Measurements from ENCODE around the gene BMP8A.
"Not testable (repeated sequence)": the region's sequence is repeated elsewhere in the genome, so short reads cannot be mapped to it uniquely, and the experiment has no call there.

BMP8A gene

DNA sequence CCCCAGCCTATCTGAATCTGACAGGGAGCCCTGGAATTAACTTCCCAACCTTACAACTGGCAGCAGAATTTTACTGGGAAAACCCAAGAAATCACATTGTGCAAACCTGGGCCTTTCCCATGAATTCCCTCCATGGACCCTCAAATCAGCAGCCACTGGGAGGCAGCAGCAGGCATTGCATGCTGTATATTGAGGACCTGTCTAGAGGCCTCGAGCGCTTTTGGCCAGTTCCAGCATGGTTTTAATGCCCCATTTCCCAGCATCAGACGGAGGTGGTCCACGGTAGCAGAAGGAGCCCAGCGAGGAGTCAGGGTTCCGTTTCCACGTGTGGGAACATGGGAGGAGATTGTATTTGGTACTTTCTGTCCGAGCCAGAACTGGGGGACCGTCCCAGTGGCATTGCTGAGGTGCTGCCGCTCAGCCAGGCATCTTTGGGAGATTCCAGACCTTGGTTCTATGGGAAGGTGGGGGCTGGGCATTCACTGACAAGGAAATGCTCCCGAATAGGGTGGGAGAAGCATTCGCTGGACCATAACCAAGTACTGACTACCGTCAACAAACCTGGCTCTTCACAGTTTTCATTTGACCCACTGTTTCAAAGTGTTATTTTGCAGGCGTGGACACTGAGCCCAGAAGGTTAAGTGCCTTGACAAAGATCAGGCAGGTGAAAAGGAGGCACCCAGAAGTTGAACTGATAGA, 15.9 kb downstream of the BMP8A start:
- DNase-seq (ENCODE audit: low read depth) = no peak

- DNase-seq (ENCODE audit: low read depth) = no peak
Observed at GRCh38 chr1:39508266-39508665, 16.8 kb downstream of the BMP8A start.

DNA sequence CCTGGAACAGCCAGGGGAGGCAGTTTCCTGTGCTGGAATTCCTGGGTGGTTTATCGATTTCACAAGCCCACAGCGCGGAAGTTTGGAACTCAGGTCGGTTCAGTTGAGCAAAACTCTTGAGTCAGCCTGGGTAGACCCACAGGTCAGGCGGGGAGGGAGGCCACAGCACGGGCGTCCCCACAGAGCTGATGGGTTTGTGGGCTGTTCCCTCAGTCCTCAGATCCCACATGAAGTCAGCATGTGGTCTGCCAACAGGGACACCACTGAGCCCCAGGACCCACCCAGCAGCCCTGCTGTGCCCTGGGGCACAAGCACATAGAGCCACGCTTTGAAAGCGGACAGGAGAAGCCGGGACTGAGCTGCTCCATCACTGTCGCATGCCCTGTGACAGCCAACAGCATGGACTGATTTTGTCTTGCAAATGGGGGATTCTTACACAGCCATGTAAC, 17.4 kb downstream of the BMP8A start:
- DNase-seq (ENCODE audit: low read depth) = no peak

- no peak for DNase-seq (ENCODE audit: low read depth)
Observed at GRCh38 chr1:39509360-39510009, 18.0 kb downstream of the BMP8A start.

GRCh38 chr1:39510570-39511186, 19.2 kb downstream of the BMP8A start:
- not testable (repeated sequence) for DNase-seq (ENCODE audit: low read depth)

GRCh38 chr1:39511477-39511876, 20.0 kb downstream of the BMP8A start:
- not testable (repeated sequence) for DNase-seq (ENCODE audit: low read depth)

DNA sequence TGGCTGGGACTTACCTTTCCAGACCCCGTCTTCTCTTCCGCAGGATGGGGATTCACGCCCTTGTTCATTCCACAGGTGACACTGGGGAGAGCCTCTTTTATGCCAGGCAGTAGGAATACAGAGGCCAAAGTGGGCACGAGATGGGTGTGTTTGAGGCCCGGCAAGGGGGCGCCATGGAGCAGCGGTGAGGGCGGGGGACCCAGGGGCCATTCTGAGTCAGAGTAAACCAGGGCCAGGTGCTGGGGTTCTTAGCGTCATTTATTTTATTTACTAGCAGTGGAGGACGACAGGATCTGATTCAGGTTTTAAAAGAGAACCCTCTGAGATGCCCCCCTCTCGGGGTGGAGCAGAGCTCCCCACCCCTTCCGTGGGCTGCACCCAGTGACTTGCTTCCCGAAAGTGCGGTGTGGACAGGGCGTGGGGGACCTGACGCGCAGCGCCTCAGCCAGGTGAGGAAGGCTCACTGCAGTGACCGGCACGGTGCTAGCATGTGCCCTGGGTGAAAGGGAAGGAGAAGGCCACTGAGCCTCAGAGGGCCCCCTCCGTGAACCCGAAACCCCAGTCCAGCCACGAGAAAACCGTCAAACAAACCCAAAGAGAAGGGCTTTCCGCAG, 20.9 kb downstream of the BMP8A start:
- not testable (repeated sequence) for DNase-seq (ENCODE audit: low read depth)

- DNase-seq (ENCODE audit: low read depth) = not testable (repeated sequence)
Observed at GRCh38 chr1:39514710-39515124, 23.3 kb downstream of the BMP8A start.

DNA sequence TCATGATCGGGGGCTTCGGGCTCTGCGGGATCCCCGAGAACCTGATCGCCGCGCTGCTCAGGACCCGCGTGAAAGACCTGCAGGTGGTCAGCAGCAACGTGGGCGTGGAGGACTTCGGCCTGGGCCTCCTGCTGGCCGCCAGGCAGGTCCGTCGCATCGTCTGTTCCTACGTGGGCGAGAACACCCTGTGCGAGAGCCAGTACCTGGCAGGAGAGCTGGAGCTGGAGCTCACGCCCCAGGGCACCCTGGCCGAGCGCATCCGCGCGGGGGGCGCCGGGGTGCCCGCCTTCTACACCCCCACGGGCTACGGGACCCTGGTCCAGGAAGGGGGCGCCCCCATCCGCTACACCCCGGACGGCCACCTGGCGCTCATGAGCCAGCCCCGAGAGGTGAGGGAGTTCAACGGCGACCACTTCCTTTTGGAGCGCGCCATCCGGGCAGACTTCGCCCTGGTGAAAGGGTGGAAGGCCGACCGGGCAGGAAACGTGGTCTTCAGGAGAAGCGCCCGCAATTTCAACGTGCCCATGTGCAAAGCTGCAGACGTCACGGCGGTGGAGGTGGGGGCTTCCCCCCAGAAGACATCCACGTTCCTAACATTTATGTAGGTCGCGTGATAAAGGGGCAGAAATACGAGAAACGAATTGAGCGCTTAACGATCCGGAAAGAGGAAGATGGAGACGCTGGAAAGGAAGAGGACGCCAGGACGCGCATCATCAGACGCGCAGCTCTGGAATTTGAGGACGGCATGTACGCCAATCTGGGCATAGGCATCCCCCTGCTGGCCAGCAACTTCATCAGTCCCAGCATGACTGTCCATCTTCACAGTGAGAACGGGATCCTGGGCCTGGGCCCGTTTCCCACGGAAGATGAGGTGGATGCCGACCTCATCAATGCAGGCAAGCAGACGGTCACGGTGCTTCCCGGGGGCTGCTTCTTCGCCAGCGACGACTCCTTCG, 24.0 kb downstream of the BMP8A start:
- not testable (repeated sequence) for DNase-seq (ENCODE audit: low read depth)

- DNase-seq (ENCODE audit: low read depth) = not testable (repeated sequence)
Observed at GRCh38 chr1:39516841-39517240, 25.4 kb downstream of the BMP8A start.

- DNase-seq (ENCODE audit: low read depth) = not testable (repeated sequence)
Observed at GRCh38 chr1:39517936-39518335, 26.5 kb downstream of the BMP8A start.

DNA sequence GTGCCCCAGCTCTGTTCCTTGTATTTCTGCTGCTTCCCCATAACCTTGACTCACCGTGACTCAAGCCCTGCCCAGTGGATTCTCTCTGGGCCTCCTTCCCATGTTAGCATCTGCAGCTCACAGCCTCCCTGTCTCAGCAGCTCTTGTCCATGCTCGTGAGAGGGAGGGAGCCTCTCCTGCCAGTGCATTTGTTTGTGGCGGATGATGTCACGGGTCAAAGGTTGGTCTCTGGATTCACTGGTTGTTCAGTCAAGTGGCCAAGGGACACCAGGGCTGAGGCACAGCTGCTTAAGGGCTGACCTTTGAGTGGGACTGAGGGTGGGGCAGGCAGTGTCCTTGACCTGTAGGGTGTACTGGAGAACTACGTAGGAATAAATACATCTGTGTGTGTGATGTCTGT, 27.9 kb downstream of the BMP8A start:
- DNase-seq (ENCODE audit: low read depth) = not testable (repeated sequence)

GRCh38 chr1:39522221-39522620, 30.8 kb downstream of the BMP8A start:
- not testable (repeated sequence) for DNase-seq (ENCODE audit: low read depth)

GRCh38 chr1:39522661-39523567, 31.5 kb downstream of the BMP8A start:
- no peak for DNase-seq (ENCODE audit: low read depth)

GRCh38 chr1:39524171-39524570, 32.7 kb downstream of the BMP8A start:
- no peak for DNase-seq (ENCODE audit: low read depth)

GRCh38 chr1:39524591-39525365, 33.3 kb downstream of the BMP8A start:
- DNase-seq (ENCODE audit: low read depth) = no peak

GRCh38 chr1:39525366-39526165, 34.1 kb downstream of the BMP8A start:
- peak; percentile 15 for DNase-seq (ENCODE audit: low read depth)

GRCh38 chr1:39526466-39527189, 35.2 kb downstream of the BMP8A start:
- DNase-seq (ENCODE audit: low read depth) = no peak

All from stimulated activated CD8-positive, alpha-beta memory T cell treated with anti-CD3 and anti-CD28 coated beads, Interleukin-12 subunit alpha, Interleukin-12 subunit beta, amount 100 ng/mL, for 1 hour (primary cell).